Neuronal stem cell (in vitro differentiated cells): ENCODE measurements around the gene NR2F6.
A peak's percentile ranks its signal among the peaks of the same experiment; 100 is the strongest.

Source experiments
- DNase-seq: peaks from one replicate; pipeline ENCODE4 v3.0.0-alpha.2; 2013; ENCODE audit warnings: low spot score
- H2AFZ ChIP-seq: one replicate; pipeline ENCODE4 v1.6.1; 2013; ENCODE audit warnings: mild to moderate bottlenecking, low read length, inconsistent platforms
- H2AK5ac ChIP-seq: 2 replicates; pipeline ENCODE4 v1.6.1; 2013; ENCODE audit warnings: low read depth, mild to moderate bottlenecking, inconsistent platforms, low read length, moderate library complexity, mixed read lengths
- H2BK120ac ChIP-seq: 2 replicates; pipeline ENCODE4 v1.6.1; 2013; ENCODE audit warnings: low read depth, mild to moderate bottlenecking, inconsistent platforms, low read length, moderate library complexity, mixed read lengths
- H2BK12ac ChIP-seq: one replicate; pipeline ENCODE4 v1.6.1; 2013; ENCODE audit warnings: low read length, inconsistent platforms
- H2BK15ac ChIP-seq: 2 replicates; pipeline ENCODE4 v1.6.1; 2013; ENCODE audit warnings: mild to moderate bottlenecking, low read length, inconsistent platforms, mixed read lengths
- H2BK5ac ChIP-seq: one replicate; pipeline ENCODE4 v1.6.1; 2013; ENCODE audit warnings: inconsistent platforms, mild to moderate bottlenecking, low read length, moderate library complexity
- H3K14ac ChIP-seq: one replicate; pipeline ENCODE4 v1.6.1; 2013; ENCODE audit warnings: low read length, inconsistent platforms
- H3K18ac ChIP-seq: 2 replicates; pipeline ENCODE4 v1.6.1; 2013; ENCODE audit warnings: low read length, inconsistent platforms
- H3K23ac ChIP-seq: 2 replicates; pipeline ENCODE4 v1.6.1; 2013; ENCODE audit warnings: low read depth, mild to moderate bottlenecking, mixed read lengths, low read length, inconsistent platforms; ENCODE audit not compliant: poor library complexity
- H3K27ac ChIP-seq: replicated peaks from 3 replicates; pipeline ENCODE4 v1.5.1; 2013; ENCODE audit warnings: low read length, inconsistent platforms
- H3K27me3 ChIP-seq, 3 experiments: 2 replicates each; pipeline ENCODE4 v1.6.1; 2013; ENCODE audit warnings: low read length in 3 of 3, mild to moderate bottlenecking in 2 of 3, inconsistent platforms in 1 of 3, low read depth in 1 of 3, mixed read lengths in 1 of 3, moderate library complexity in 1 of 3; ENCODE audit not compliant: control insufficient read depth in 3 of 3, insufficient read depth in 3 of 3
- H3K36me3 ChIP-seq, 2 donors: replicated peaks in 1 of 2; 2 replicates each; pipeline ENCODE4 v1.6.1; 2013; ENCODE audit warnings: low read length in 2 of 2; ENCODE audit not compliant: control insufficient read depth in 2 of 2, insufficient read depth in 2 of 2
- H3K4ac ChIP-seq: 2 replicates; pipeline ENCODE4 v1.6.1; 2013; ENCODE audit warnings: inconsistent platforms, mild to moderate bottlenecking, low read length, moderate library complexity
- H3K4me1 ChIP-seq, 2 donors: 1 replicate in 1 of 2; 2 replicates in 1 of 2; pipeline ENCODE4 v1.6.1; 2013; ENCODE audit warnings: low read length in 2 of 2, low read depth in 1 of 2; ENCODE audit not compliant: control insufficient read depth in 2 of 2, insufficient read depth in 1 of 2
- H3K4me2 ChIP-seq: one replicate; pipeline ENCODE4 v1.6.1; 2013; ENCODE audit warnings: mild to moderate bottlenecking, low read length, inconsistent platforms; ENCODE audit not compliant: insufficient read depth, poor library complexity, severe bottlenecking
- H3K4me3 ChIP-seq, 2 donors: 2 replicates each; pipeline ENCODE4 v1.5.1; 2013; ENCODE audit warnings: low read length in 2 of 2, mild to moderate bottlenecking in 2 of 2, inconsistent platforms in 1 of 2, moderate library complexity in 1 of 2
- H3K79me1 ChIP-seq: one replicate; pipeline ENCODE4 v1.6.1; 2013; ENCODE audit warnings: low read depth, mild to moderate bottlenecking, inconsistent platforms, low read length, moderate library complexity
- H3K9ac ChIP-seq: one replicate; pipeline ENCODE4 v1.6.1; 2013; ENCODE audit warnings: mild to moderate bottlenecking, low read depth, low read length, inconsistent platforms; ENCODE audit not compliant: poor library complexity
- H3K9me3 ChIP-seq, 2 donors: replicated peaks in 1 of 2; 2 replicates each; pipeline versions ENCODE3 to v1.6.1; 2013; ENCODE audit warnings: low read length in 2 of 2, mild to moderate bottlenecking in 2 of 2, inconsistent platforms in 1 of 2, low read depth in 1 of 2, mixed read lengths in 1 of 2, moderate library complexity in 1 of 2; ENCODE audit not compliant: control insufficient read depth in 2 of 2, insufficient read depth in 1 of 2
- H4K8ac ChIP-seq: one replicate; pipeline ENCODE4 v1.6.1; 2013; ENCODE audit warnings: low read depth, mild to moderate bottlenecking, inconsistent platforms, low read length, moderate library complexity
- H4K91ac ChIP-seq: one replicate; pipeline ENCODE4 v1.6.1; 2013; ENCODE audit warnings: low read length, low read depth, mild to moderate bottlenecking, inconsistent platforms; ENCODE audit not compliant: poor library complexity
- WGBS, 2 donors: extraction: QIAGEN DNeasy Blood & Tissue Kit; methylation state at CpG; one replicate each; pipeline ENCODE4 v1.1.7; 2013; ENCODE audit warnings: missing lambda C conversion rate in 2 of 2, mixed read lengths in 1 of 2; ENCODE audit not compliant: insufficient read length in 2 of 2, insufficient replicate concordance in 1 of 2; ENCODE audit errors: extremely low coverage in 2 of 2; 5-methylcytosine and 5-hydroxymethylcytosine counted together

The NR2F6 gene

GRCh38 chr19:17243211-17243829 is 2.4 kb downstream of the NR2F6 start:
- WGBS, 2 donors, result no CpG with 5 or more reads among the region's 8 CpGs
- H3K9me3 ChIP-seq, result no peaks in the 10 kb centered on the region
- no peak overlapping the region for H2AFZ ChIP-seq
- no peak overlapping the region for H3K4ac ChIP-seq
- H3K36me3 ChIP-seq, result peaks cover 3 to 26% of the 10 kb centered on the region in 2 donors
- H3K4me3 ChIP-seq, result peak overlapping the region; percentile 91 to 92
- H3K9ac ChIP-seq, result no peak overlapping the region
- H2BK12ac ChIP-seq, result no peak overlapping the region
- no peak overlapping the region for H4K8ac ChIP-seq
- peaks cover 25 to 38% of the 10 kb centered on the region in 2 donors for H3K4me1 ChIP-seq
- H3K14ac ChIP-seq, result no peak overlapping the region
- H3K4me2 ChIP-seq, result peak overlapping the region; percentile 97
- no peak overlapping the region for H3K23ac ChIP-seq
- H3K79me1 ChIP-seq, result peaks cover 18% of the 10 kb centered on the region
- H3K18ac ChIP-seq, result peak overlapping the region; percentile 20
- H2BK5ac ChIP-seq, result no peak overlapping the region
- H2BK15ac ChIP-seq, result no peak overlapping the region
- H3K27me3 ChIP-seq, result no peaks in the 10 kb centered on the region
- no peak overlapping the region for H2BK120ac ChIP-seq
- no peak overlapping the region for H4K91ac ChIP-seq
- no peak for DNase-seq
- H2AK5ac ChIP-seq, result peak overlapping the region; percentile 61
- no peak overlapping the region for H3K27ac ChIP-seq

GRCh38 chr19:17242431-17243208 is 3.1 kb downstream of the NR2F6 start:
- peak overlapping the region in 1 of 2 donors; percentile 92 for H3K4me3 ChIP-seq
- peaks cover 18% of the 10 kb centered on the region for H3K79me1 ChIP-seq
- peaks cover 6 to 33% of the 10 kb centered on the region in 2 donors for H3K36me3 ChIP-seq
- H3K18ac ChIP-seq, result peak overlapping the region; percentile 2
- H2AK5ac ChIP-seq, result no peak overlapping the region
- H2AFZ ChIP-seq, result no peak overlapping the region
- H3K23ac ChIP-seq, result no peak overlapping the region
- no CpG with 5 or more reads among the region's 8 CpGs for WGBS, 2 donors
- no peaks in the 10 kb centered on the region for H3K9me3 ChIP-seq
- no peak overlapping the region for H3K4ac ChIP-seq
- no peak overlapping the region for H3K14ac ChIP-seq
- peak overlapping the region; percentile 57 for H3K9ac ChIP-seq
- no peak for DNase-seq
- H2BK120ac ChIP-seq, result no peak overlapping the region
- no peak overlapping the region for H2BK12ac ChIP-seq
- H2BK5ac ChIP-seq, result no peak overlapping the region
- no peak overlapping the region for H3K27ac ChIP-seq
- H4K8ac ChIP-seq, result no peak overlapping the region
- H3K27me3 ChIP-seq, result no peaks in the 10 kb centered on the region
- H3K4me1 ChIP-seq, result peaks cover 18 to 31% of the 10 kb centered on the region in 2 donors
- H3K4me2 ChIP-seq, result no peak overlapping the region
- H4K91ac ChIP-seq, result no peak overlapping the region
- no peak overlapping the region for H2BK15ac ChIP-seq

DNA sequence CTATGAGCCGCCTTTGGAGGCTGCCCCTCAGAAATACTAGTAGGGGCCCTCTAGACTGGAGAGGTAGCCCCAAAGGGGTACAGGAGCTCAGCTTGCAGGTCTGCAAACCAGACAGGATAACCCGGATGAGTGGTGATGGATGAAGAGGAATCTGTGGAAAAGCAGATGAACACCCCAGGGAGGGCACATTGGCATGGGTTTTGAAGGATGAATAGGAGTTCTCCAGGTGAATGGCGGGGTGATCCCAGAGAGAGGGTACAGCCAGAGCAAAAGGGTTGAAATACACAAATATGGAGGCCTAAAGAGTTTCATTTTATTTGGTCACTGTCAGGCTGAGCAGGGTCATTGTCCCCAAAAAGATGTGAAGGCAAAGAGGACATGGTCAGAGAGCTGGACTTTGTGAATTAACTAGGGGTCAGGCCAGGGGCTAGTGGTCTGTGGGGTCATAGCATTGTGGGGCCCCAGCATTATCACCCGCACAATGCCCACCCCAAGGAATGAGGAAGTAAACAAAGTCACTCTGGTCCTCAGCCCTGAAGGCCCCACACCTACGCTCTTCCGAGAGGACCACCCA is 4.8 kb downstream of the NR2F6 start:
- no peaks in the 10 kb centered on the region for H3K27me3 ChIP-seq
- no peak overlapping the region for H3K4me3 ChIP-seq
- H2BK15ac ChIP-seq, result no peak overlapping the region
- H3K4me2 ChIP-seq, result no peak overlapping the region
- no peak overlapping the region for H4K8ac ChIP-seq
- no peak overlapping the region for H2AFZ ChIP-seq
- DNase-seq, result no peak
- H3K36me3 ChIP-seq, result peaks cover 6 to 42% of the 10 kb centered on the region in 2 donors
- H3K18ac ChIP-seq, result no peak overlapping the region
- no peak overlapping the region for H4K91ac ChIP-seq
- H3K4ac ChIP-seq, result no peak overlapping the region
- H3K27ac ChIP-seq, result no peak overlapping the region
- WGBS, 2 donors, result no CpG with 5 or more reads among the region's 6 CpGs
- peaks cover 16% of the 10 kb centered on the region for H3K79me1 ChIP-seq
- H3K23ac ChIP-seq, result no peak overlapping the region
- no peak overlapping the region for H2BK120ac ChIP-seq
- peak overlapping the region; percentile 75 for H2AK5ac ChIP-seq
- peaks cover 13 to 26% of the 10 kb centered on the region in 2 donors for H3K4me1 ChIP-seq
- no peak overlapping the region for H3K14ac ChIP-seq
- no peak overlapping the region for H2BK12ac ChIP-seq
- H3K9ac ChIP-seq, result no peak overlapping the region
- no peak overlapping the region for H2BK5ac ChIP-seq
- H3K9me3 ChIP-seq, result no peaks in the 10 kb centered on the region
